Left ventricle myocardium inferior (tissue), 1 donor: ENCODE data around the gene BST2. TPM values are rescaled to one million over a fixed set of nuclear protein-coding genes. Genes with fewer than 3 reads are reported as not detected.

Experiments used
- DNase-seq: peaks from one replicate; pipeline ENCODE4 v3.0.0-alpha.2; 2020
- H3K27ac ChIP-seq: fragments of 200-600 bp; replicated peaks from 2 replicates; pipeline ENCODE4 v1.8.0; 2021
- H3K27me3 ChIP-seq: fragments of 200-600 bp; 2 replicates; pipeline ENCODE4 v1.8.0; 2021; ENCODE audit warnings: low read depth
- H3K36me3 ChIP-seq: fragments of 200-600 bp; 2 replicates; pipeline ENCODE4 v1.8.0; 2021
- H3K4me1 ChIP-seq: fragments of 200-600 bp; 2 replicates; pipeline ENCODE4 v1.8.0; 2021
- H3K4me3 ChIP-seq: fragments of 200-600 bp; 2 replicates; pipeline ENCODE4 v1.8.0; 2021; ENCODE audit warnings: mild to moderate bottlenecking, moderate library complexity
- H3K9me3 ChIP-seq: fragments of 200-600 bp; replicated peaks from 2 replicates; pipeline ENCODE4 v1.8.0; 2021
- CTCF ChIP-seq: fragments of 200-600 bp; IDR thresholded peaks from 2 replicates; pipeline ENCODE4 v1.8.0; 2021; ENCODE audit warnings: antibody characterized with exemption, mild to moderate bottlenecking, borderline replicate concordance
- intact Hi-C: fragments of 100-400 bp; cut with micrococcal nuclease; formaldehyde crosslinking; loops from one replicate; pipeline ENCODE4 v1.11.0; 2022
- total RNA-seq: library from RNA; stranded (reverse); fragmentation: NEBNext Ultra II Directional; extraction: Animal tissue kit (Norgen Biotek cat#: 25700); gene quantifications from one replicate; pipeline ENCODE4 v1.2.1, GENCODE V29; 2021
- donor health status: DM: no; HTN: yes; CAD: no; lungs with severe emphysema.

Gene BST2
- total RNA-seq, 1 donor from 2014 or later = 42.2 TPM

DNA sequence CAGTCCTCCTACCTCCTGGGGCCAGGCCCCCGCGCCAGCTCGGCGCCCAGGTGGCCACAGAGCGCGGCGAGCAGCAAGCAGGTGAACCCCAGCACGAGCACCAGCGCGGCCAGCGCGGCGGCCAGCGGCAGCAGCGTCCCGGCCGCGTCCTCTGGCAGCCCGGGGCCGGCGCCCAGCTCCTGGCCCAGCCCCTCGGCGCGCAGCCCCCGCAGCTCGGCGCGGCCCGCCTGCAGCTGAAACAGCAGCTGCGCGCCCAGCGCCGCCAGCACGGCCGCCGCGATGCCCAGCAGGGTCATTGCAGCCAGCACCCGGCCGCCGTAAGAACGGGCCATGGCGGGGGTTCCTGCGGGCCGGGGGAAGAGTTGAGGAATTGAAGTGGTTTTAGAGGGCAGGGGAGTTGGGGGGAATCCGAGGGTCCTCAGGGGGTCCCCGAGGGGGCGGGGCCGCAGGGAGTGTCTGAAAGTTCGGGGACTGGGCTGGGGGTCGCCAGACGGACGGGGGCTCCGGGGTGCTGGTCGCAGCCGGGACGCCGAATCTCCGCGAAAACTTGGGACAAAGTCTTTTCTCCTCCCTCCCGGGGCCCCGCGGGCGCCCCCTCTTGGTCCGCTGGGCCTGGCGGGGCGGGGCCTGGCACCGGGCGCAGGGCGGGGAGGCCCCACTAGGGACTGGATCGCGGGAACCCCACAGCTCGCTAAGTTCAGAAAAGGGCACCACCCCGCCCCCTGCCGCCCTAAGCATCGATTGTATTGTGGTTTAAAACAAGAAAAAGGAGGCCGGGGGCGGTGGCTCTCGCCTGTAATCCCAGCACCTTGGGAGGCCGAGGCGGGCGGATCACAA, 42.9 kb upstream of the BST2 start, which contains the start of gene TMEM221:
Gene TMEM221 (minus strand): TSS at position 538 of the 837 bp plus-strand sequence. CDS start 206 bp downstream, at position 332.
- Histone ChIP-seq H3K27me3 (peaks cover 46% of the 10 kb centered on the region), H3K36me3 (no peaks in the 10 kb centered on the region), H3K9me3 (no peaks in the 10 kb centered on the region), H3K27ac (no peak within 1 kb of the TSS), H3K4me1 (peaks cover 8% of the 10 kb centered on the region), H3K4me3 (peak within 1 kb of the TSS; percentile 63)
- DNase-seq = peak; percentile 47
- peak; percentile 66 for TF ChIP-seq CTCF
- intact Hi-C loops = no loop called here

DNA sequence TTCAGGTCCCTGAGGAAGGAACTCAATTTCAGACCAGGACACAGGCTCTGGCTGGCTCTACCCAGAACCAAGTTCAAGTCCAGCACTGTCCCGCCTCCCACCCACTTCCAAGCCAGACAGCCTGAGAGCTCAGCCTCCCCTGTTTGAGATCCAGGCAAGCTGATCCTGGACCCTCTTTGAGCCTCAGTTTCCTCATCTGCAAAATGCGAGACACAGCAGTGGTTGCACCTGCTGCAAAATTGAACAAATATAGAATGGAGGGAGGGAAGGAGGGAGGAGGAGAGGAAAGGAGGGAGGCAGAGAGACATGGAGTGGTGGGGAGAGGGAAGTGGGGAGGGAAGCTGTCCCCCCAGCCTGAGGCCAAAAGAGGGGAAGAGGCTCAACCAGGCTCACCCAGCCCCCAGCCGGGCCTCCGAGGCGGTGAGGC, 42.3 kb upstream of the BST2 start:
- Histone ChIP-seq H3K27me3 (peaks cover 42% of the 10 kb centered on the region), H3K27ac (no peak overlapping the region), H3K4me1 (peaks cover 8% of the 10 kb centered on the region), H3K4me3 (peak overlapping the region; percentile 63), H3K9me3 (no peaks in the 10 kb centered on the region), H3K36me3 (no peaks in the 10 kb centered on the region)
- TF ChIP-seq CTCF = no peak
- DNase-seq = no peak
- intact Hi-C loops = no loop called here

GRCh38 chr19:17445526-17446165, 40.2 kb upstream of the BST2 start:
- no peak for DNase-seq

DNA sequence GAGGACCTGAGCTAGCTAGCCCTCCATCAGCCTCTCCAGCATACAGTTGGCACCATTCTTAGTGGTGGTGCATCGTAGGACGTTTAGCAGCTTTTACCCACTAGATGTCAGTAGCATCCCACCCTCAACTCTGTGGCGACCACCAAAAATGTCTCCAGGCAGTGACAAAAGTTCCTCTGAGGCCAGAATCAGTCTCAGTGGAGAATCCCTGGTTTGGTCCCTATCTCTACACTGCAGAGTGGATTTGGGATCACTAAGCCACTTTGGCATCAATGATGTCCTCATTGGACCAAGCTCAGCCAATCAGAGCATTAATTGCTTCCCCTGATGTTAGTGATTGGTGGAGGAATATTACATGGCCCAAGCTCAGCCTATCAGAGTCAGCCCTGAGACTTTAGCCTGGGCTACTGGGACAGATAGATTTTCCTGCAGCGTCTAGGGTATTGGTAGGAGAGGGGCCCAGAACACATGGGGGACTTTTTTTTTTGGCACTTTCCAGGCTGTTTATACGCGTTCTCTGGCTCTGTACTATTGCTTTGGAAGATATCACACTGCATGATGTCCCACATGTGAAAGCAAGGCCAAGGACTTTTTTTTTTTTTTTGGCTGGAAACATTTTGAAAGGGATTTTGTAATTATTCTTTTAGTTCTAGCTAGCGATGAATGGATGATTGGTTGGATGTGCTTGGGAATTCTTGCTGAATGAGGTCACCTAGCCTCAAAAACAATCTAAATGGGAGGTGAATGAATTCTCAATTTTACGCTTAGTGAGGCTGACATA, 36.0 kb upstream of the BST2 start:
- Histone ChIP-seq H3K9me3 (peaks cover 4% of the 10 kb centered on the region), H3K36me3 (no peaks in the 10 kb centered on the region), H3K4me1 (no peaks in the 10 kb centered on the region), H3K27me3 (no peaks in the 10 kb centered on the region), H3K27ac (no peak overlapping the region), H3K4me3 (no peak overlapping the region)
- no peak for DNase-seq
- intact Hi-C loops = no loop called here
- TF ChIP-seq CTCF = peak; percentile 51

More at GRCh38 chr19:17445526-17446165, 40.2 kb upstream of the BST2 start:
- Histone ChIP-seq H3K4me3 (no peak overlapping the region), H3K27me3 (peaks cover 22% of the 10 kb centered on the region), H3K9me3 (peaks cover 4% of the 10 kb centered on the region), H3K36me3 (no peaks in the 10 kb centered on the region), H3K4me1 (peaks cover 8% of the 10 kb centered on the region), H3K27ac (no peak overlapping the region)
- intact Hi-C loops = no loop called here
- TF ChIP-seq CTCF = no peak

DNA sequence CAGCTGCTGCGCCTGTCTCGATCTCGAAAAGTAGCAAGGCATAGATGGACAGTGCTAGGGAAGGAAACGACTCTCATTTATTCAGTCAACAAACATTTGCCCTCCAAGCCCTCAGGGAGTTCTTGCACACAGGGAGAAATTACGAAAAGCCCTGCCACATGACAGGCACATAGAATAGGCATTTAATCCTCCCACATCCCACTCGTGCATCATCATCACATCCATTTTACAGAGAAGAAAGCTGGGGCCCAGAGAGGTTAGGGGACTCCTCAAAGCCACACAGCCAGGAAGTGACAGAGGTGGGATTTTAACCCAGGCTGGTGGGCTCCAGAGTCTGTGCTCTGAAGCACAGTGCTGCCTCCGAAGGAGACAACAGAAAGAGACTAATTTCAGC, 31.4 kb upstream of the BST2 start:
- Histone ChIP-seq H3K27me3 (no peaks in the 10 kb centered on the region), H3K9me3 (peaks cover 8% of the 10 kb centered on the region), H3K36me3 (no peaks in the 10 kb centered on the region), H3K4me1 (no peaks in the 10 kb centered on the region), H3K27ac (no peak overlapping the region), H3K4me3 (no peak overlapping the region)
- intact Hi-C loops = no loop called here
- no peak for TF ChIP-seq CTCF
- no peak for DNase-seq
